Fibroblast of pulmonary artery (primary cell): ENCODE results near the gene TMC4.
"Not testable (repeated sequence)": the region's sequence is repeated elsewhere in the genome, so short reads cannot be mapped to it uniquely, and the experiment has no call there.

Source experiments
- DNase-seq: peaks from one replicate; pipeline ENCODE4 v3.0.0-alpha.2; 2010; ENCODE audit warnings: low read depth
- H3K4me3 ChIP-seq: replicated peaks from 2 replicates; pipeline ENCODE4 v1.5.1; 2011; ENCODE audit warnings: low read depth, mild to moderate bottlenecking, control low read depth, low read length, moderate library complexity
- TF ChIP-seq, protein P1 (sequence below): IDR thresholded peaks from 2 replicates; pipeline ENCODE4 v1.5.1; 2011; ENCODE audit warnings: mild to moderate bottlenecking, control low read depth, low read length, inconsistent platforms; ENCODE audit errors: missing control alignments

The TMC4 gene, protein sequence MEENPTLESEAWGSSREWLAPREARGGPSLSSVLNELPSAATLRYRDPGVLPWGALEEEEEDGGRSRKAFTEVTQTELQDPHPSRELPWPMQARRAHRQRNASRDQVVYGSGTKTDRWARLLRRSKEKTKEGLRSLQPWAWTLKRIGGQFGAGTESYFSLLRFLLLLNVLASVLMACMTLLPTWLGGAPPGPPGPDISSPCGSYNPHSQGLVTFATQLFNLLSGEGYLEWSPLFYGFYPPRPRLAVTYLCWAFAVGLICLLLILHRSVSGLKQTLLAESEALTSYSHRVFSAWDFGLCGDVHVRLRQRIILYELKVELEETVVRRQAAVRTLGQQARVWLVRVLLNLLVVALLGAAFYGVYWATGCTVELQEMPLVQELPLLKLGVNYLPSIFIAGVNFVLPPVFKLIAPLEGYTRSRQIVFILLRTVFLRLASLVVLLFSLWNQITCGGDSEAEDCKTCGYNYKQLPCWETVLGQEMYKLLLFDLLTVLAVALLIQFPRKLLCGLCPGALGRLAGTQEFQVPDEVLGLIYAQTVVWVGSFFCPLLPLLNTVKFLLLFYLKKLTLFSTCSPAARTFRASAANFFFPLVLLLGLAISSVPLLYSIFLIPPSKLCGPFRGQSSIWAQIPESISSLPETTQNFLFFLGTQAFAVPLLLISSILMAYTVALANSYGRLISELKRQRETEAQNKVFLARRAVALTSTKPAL

DNA sequence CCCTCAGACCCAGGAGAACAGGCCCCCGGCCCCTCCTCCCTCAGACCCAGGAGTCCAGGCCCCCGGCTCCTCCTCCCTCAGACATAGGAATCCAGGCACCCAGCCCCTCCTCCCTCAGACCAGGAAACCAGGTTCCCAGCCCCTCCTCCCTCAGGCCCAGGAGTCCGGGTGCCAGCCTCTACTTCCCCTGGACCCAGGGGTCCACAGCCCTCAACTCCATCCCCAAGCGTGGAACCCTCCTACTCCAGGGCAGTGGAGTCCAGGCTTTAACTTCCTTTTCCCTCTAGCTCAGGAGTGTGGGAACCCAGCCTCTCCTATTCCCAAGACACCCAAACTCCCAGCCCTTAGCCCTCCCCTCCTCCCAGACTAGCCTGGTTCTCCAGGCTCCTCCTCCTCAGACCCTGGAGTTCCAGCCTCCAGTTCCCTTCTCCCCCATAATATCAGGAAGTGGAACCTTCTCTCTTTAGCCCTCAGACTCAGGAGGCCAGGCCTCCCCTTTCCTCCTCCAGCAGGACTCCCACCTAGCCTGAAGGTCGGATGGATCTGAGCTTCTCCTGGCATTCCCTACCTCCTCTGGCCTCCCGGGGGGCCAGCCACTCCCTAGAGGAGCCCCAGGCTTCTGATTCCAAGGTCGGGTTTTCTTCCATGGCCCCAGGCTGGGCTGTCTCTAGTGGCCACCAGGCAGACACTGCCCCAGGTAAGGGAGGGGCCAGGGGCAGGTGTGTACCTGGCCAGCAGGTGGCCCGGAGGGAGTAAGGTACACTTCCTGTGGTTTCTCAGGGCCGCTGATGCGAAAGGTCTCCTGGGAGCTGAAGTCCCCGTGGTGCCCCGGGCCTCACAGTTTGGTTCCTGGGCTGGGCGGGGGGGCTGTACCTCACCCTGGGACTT lies at the start of gene TMC4:
TMC4 (minus strand) TSS at position 690 of the 888 bp plus-strand sequence; CDS start at position 647, 43 bp downstream.
- TF ChIP-seq, protein P1, sequence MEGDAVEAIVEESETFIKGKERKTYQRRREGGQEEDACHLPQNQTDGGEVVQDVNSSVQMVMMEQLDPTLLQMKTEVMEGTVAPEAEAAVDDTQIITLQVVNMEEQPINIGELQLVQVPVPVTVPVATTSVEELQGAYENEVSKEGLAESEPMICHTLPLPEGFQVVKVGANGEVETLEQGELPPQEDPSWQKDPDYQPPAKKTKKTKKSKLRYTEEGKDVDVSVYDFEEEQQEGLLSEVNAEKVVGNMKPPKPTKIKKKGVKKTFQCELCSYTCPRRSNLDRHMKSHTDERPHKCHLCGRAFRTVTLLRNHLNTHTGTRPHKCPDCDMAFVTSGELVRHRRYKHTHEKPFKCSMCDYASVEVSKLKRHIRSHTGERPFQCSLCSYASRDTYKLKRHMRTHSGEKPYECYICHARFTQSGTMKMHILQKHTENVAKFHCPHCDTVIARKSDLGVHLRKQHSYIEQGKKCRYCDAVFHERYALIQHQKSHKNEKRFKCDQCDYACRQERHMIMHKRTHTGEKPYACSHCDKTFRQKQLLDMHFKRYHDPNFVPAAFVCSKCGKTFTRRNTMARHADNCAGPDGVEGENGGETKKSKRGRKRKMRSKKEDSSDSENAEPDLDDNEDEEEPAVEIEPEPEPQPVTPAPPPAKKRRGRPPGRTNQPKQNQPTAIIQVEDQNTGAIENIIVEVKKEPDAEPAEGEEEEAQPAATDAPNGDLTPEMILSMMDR, result no peak
- DNase-seq, result no peak
- H3K4me3 ChIP-seq, result no peak within 1 kb of the TSS

- H3K4me3 ChIP-seq, DNase-seq: not testable (repeated sequence)
Measured at GRCh38 chr19:54221947-54222346, 49.0 kb upstream of the TMC4 start.

DNA sequence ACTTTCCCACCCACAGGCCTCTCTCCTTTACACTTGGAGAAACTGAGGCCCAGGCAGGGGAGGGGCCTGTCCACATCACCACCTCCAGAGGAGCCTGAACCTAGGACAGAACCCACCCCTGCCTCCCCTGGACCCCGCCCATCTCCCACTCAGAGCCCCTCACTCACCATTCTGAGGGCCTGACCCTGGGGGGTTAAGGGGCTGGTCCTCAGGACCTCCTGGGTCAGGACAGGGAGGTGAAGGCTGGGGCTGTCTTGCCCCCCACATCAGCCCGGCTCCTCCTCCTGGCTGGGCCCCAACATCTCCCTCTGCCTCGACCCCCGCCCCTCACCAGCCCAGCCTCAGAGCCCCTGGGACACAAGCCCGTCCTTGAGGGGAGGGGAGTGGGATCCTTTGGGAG lies 46.7 kb upstream of the TMC4 start:
- DNase-seq, H3K4me3 ChIP-seq: not testable (repeated sequence)

DNA sequence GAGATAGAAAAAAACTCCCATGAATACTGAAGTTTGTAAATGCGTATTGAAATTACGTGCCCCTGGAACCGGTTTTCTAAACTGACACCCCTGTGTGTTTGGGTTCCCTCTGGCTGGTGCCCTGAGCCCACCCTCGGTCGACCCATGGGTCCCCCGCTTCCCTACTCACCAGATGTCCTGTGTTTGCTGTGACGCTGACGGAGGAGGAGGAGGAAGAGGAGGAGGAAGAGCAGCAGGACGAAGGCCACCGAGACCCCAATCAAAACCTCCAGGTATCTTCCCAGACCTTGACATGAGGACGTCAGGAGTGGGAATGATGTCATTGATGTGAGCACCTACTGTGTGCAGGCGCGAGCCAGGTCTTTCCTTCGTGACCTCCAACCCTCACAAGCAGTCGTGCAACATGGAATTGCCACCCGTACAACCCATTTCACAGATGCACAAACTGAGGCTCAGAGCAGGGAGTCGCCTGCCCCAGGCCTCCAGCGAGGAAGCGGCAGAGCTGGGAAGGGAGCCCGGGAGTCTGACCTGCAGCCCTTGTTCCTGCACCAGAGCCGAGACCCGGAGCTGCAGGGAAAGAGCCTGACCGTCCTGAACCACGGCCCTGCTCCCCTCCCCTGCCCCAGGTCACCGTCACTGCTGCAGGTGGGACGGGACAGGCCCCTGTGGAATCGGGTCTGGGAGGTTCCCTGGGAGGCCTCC lies 46.2 kb upstream of the TMC4 start:
- H3K4me3 ChIP-seq, result no peak overlapping the region
- TF ChIP-seq, protein P1, result no peak

DNA sequence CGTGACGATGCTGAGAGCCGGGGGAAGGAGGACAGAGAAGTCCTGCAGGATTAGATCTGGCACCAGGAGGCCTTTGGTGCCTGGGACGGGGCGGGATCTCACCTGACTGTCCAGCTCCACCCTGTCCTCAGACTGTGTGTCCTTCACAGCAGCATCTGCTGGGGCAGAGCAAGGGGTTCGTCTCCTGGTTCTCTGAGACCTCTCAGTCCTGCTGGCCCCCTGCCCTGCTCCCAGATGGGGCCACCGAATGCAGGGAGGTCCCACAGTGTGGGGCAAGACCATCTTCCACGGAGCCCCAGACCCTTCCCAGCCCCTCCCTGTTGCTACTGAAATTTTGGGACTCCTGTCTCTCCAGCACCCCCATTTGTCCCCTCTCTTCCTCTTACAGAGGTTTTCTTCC lies 45.3 kb upstream of the TMC4 start:
- TF ChIP-seq, protein P1, result no peak
- no peak overlapping the region for H3K4me3 ChIP-seq
- no peak for DNase-seq

More for the DNA sequence above, 46.2 kb upstream of the TMC4 start:
- DNase-seq, result no peak

- not testable (repeated sequence) for DNase-seq, H3K4me3 ChIP-seq
Measured at GRCh38 chr19:54217517-54218247, 44.7 kb upstream of the TMC4 start.

- no peak overlapping the region for H3K4me3 ChIP-seq
- no peak for DNase-seq
- TF ChIP-seq, protein P1, result no peak
Measured at GRCh38 chr19:54216869-54217268, 43.9 kb upstream of the TMC4 start.

DNA sequence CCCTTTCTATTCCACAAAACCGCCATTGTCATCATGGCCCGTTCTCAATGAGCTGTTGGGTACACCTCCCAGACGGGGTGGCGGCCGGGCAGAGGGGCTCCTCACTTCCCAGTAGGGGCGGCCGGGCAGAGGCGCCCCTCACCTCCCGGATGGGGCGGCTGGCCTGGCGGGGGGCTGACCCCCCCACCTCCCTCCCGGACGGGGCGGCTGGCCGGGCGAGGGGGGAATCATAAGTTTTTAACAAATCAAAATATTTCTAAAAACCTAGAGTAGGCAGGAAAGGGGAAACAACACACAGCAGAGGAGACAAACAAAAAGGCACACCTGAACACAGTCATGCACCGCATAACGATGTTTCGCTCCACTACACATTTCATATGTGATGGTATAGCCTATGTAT lies 41.8 kb upstream of the TMC4 start:
- not testable (repeated sequence) for DNase-seq, H3K4me3 ChIP-seq

GRCh38 chr19:54214217-54214616 lies 41.3 kb upstream of the TMC4 start:
- not testable (repeated sequence) for DNase-seq, H3K4me3 ChIP-seq
